GM19452 (cell line): Measurements from ENCODE around the gene SFT2D1.

Source experiments
- ATAC-seq: cut with Tn5 transposase; IDR thresholded peaks from one replicate; pipeline ENCODE4 v1.9.1; 2021; ENCODE audit not compliant: unreplicated experiment

Gene SFT2D1

DNA sequence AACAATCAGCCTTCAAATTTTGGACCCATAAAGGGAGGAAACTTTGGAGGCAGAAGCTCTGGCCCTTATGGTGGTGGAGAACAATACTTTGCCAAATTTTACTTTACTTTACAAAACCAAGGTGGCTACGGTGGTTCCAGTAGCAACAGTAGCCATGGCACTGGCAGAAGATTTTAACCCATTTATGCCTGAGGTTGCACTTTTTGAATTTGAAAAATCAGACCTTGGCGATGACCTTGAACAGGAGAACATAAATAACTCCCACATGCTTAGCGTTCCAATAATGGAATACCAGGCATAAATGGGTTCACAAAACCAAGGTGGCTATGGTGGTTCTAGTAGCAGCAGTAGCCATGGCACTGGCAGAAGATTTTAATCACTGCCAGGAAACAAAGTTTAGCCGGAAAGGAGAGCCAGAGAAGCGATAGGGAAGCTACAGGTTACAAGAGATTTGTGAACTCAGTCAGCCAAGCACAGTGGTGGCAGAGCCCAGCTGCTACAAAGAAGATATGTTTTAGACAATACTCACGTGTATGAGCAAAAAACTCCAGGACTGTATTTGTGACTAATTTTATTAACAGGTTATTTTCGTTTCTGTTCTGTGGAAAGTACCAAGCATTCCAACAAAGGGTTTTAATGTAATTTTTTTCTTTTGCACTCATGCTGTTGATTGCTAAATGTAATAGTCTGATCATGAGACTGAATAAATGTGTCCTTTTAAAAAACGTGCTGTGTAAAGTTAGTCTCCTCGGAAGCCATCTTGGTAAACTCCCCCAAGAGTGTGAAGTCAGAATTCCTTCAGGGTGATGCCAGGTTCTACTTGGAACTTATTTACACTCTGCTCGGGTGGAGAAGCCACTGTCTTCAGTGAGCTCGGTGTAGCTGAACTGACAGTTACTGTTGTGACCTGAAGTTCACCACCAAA is 6.7 kb downstream of the SFT2D1 start:
- ATAC-seq = peak; percentile 42

DNA sequence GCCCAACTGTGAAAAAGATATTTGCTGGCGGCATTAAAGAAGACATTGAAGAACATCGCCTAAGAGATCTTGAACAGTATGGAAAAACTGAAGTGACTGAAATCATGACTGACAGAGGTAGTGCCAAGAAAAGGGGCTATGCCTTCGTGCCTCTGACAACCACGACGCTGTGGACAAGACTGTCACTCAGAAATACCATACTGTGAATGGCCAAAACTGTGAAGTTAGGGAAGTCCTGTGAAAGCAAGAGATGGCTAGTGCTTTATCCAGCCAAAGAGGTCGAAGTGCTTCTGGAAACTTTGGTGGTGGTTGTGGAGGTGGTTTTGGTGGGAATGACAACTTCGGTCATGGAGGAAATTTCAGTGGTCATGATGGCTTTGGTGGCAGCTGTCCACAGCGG is 7.5 kb downstream of the SFT2D1 start:
- ATAC-seq = no peak

DNA sequence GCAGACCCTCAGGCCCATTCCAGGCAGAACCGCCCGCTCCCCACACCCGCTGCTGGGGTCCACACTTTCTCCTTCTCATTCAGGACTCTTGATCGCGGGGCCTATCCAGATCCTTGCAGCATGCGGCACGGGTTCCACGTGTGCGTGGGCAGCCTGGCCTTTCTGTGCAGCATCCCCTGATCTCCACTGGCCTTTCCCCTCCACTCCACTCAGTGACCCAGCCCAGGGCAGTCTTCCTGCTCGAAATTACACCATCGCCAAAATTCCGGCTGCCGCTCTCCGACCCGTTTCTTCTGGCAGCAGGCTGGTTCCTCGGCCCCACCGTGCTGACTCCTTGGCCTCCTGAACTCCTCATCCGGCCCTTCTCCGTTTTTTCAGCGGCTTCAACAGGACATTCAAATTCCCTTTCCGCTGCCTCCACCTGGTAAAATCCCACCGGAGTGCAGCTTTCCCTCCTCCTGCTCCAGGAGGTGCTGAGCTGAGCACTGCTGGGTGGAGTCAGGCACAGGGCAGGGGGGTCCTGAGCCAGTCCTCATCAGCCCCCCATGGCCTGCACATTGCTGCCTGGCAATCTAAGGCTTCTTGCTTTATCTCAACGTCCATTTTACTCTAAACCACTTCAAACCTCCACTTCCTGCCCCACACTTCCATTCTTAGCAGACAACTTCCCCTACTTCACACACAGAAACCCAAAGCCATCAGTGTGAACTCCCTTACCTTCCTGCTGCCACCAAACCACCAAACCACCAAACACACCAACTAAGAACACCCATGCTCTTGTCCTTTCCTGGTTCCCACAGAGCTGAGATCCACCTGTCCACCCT is 9.0 kb downstream of the SFT2D1 start:
- peak; percentile 77 for ATAC-seq

DNA sequence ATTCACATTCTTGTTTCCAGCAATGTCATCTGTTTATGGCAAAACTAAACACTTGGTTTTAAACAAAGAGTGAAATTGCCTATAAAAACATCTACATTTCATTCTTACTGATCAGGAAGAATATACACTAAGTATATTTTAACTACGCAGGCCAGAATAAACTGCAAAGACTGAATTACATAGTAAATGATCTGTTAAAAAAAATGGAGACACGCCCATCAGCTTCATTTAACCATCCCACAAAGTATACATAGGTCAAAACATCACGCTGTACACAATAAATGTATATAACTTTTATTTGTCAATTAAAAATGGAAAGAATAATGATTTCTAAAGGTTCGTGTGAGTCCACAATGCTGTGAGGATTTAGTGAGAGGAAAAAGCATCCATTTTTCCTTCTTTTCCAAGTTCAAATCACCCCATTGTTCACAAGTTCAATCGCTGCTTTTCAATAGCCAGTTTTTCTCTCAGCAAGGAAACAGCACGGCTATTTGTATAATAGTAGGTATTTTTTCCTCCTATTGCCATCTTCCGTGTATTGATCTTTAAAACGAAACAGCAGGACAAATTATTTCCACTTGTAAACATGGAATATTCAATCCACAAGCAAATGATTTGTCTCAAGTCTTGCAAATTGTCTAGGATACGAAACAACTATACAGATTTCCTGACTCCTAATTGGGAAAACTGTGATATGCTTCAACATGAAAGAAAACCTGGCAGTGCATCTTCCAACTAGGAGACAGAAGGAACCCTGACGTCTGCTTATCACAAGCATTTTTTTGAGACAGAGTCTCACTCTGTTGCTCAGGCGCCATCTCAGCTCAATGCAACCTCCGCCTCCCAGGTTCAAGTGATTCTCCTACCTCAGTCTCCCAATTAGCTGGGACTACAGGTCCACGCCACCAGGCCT is 10.6 kb downstream of the SFT2D1 start:
- no peak for ATAC-seq

DNA sequence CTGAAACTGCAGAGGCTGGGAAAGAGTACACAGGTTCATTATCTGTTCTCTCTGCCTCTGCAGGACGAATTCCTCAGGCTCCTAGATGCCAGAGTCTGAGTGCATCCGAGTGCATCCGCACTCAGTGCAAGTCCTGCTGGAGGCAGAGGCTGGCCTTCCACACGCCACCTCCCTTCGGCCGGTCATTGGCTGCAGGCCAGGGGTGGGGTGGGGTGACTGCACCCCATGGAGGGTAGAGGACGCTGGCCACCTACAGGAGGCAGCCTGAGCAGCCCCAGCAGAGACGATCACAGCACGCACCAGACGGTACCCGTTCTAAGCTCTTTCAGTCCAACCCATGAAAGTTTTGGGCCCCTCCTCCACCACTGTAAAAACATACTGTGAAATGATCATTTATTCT is 11.7 kb downstream of the SFT2D1 start:
- no peak for ATAC-seq

DNA sequence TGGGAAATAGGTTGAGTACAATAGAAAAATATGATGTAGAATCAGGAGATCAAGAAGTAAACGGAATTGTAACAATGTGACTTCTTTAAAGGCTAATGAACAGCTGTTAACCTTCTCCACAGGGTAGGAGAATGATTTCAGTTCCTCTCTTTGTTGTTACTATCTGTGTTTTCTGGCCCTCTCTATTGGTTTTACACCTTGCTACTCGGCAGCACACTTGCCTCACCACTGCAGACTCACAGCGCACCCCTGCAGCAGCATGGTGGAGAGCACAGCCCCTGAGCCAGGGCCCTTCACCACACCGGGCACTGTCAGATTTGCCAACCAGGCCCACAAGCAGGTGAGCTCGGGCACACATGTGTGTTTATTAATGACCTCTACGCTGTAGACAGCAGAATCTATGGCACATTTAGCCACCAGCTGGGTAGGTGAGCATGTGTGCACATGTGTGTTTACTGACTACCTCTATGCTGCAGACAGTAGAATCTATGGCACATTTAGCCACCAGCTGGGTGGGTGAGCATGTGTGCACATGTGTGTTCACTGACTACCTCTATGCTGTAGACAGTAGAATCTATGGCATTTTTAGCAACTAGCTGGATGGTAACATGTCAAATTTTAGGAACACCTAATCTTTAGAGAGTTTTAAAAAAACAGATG is 16.8 kb downstream of the SFT2D1 start:
- peak; percentile 93 for ATAC-seq

DNA sequence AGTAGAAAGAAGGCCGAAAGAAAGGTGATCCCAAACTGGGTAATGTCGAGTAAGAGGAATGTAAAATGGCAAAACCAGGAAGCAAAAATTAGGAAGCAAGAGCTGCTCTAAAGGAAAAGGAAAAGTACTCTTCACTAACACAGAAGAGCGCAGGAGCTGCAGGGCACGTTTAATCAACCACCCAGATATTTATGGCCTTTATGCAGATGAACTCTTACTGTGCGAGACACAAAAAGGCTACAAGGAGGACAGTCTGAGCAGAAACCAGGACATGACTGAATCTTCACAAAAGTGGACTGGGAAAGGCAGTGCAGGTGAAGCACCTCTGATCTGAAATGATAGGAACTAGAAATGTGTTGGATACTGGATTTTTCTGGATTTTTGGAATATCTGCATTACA is 18.9 kb downstream of the SFT2D1 start:
- no peak for ATAC-seq

DNA sequence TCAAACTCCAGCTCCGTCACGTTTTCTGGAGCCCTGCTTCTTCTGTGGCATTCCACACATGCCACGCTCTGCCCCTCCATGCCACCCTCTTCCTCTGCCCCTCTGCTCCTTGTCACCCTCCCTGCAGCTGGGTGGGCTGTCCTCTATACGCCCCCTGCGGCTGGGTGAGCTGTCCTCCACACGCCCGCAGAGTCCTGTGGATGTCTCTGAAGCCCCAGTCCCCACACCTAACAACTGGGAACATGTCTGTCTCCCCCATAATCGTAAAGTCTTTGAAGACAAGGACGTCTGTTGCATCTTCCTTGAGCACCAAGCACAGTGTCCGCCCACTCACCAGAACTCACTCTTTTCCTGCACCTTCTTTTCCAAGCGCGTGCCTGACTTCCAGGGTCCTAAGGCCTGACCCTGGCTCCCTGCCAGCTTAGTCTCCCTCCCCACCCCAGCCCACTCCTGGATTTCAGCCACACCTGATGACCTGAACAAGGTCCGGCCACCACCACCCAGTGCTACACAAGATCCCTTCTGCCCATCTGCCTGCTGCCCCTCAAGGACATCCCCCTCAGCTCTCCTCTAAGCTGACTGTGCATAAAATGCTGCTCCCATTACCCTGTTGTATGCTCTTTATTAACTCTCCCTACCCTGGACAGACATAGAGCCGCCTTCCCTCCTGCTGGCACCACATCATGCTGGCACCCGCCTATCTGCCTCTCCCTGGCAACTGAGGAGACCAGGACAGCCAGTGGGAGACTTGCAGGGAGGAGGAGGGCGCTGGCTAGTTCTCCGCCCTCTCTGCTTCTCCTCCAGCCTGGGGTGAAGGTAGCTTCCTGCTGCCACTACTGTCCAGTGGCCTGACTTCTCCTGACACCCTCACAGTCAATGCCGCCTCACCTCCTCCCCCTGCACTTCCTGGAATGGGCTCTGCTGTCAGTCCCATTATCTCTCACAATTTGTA is 23.4 kb downstream of the SFT2D1 start:
- no peak for ATAC-seq

DNA sequence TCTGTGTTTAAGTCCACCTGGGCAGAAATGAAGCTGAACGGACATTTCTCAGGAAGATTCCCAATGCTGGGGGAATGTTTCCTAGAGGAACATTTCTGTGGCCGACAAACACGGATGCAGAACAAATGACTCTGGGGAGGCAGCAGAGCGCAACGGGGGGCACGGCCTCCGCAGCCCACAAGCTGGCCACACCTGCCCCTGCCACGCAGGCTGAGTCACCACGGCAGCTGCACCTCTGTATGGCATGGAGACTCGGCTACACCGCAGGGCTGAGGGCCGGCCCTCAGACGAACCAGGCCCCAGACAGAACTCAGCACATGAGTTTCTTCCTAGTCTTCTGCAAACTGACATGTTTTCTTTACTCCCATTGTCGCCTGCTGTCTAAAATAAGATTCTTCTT is 24.1 kb downstream of the SFT2D1 start:
- ATAC-seq = no peak

DNA sequence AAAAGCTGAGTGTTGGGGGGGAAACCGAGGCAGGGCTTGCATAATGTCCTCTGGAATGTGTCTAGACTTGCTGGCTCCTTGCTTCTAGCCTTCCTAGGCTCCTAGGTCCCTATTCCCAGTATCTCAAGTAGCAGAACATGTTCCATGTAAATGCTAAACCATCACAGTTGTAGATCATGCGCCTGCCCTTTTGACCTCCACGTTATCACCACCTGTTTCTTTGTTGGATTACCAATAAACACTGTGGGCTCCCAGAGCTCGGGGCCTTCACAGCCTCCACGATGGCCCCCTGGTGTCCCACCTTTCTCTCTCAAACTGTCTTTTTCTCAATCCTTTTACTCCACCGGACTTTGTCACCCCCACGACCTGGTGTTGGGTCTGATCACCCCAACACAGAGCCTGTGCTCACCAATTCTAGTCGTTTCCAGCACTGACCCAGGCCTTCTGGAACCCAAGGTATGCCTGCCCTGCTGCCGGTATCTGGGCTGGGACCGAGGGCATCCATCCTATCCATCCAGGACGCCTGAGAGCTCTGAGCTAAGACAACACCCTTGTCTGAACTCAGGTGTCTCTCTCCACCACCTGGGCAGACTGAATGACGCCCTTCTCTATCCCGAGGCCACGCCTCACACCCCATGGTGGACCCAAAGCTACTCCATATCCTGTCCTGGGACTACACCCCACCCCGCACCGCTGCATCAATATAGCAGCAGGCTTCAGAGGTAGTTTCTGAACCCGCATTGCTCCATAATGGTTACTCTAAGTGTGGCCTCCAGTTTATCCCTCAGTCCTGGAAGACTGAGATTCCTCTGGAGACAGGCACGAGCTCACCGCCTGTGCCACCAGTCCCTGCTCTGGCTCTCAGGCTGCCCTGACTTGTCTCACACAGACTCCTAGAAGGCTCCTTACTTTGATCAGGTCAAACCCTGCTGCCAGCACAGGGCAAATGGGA is 24.8 kb downstream of the SFT2D1 start:
- ATAC-seq = no peak

DNA sequence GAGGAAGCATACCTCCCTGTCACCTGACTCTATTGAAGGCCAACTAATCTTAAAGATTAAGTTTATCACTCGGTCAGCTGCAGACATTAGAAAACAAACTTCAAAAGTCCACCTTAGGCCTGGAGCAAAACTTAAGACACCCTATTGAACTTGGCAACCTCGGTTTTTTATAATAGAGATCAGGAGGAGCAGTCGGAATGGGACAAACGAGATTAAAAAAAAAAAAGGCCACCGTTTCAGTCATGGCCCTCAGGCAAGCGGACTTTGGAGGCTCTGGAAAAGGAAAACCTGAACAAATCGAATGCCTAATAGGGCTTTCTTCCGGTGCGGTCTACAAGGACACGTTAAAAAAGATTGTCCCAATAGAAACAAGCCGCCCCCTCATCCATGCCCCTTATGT is 26.9 kb downstream of the SFT2D1 start:
- ATAC-seq = no peak

DNA sequence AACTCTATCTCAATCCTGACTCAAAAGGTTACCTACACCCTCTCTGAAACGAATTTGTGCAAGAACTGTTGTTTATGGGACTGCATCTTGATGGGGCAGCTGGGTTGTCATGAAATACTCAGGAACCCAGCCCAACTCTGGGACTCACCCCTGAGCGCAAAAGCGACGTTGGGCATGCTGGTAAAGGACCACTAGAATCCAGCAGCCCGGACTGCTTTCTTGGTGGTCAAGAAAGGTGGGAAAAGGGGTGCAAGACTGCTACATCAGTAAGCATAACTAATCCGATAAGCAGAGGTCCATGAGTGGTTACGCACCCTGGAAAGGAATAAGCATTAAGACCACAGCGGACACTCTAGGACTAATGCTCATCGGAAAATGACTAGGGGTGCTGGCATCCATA is 27.9 kb downstream of the SFT2D1 start:
- no peak for ATAC-seq

DNA sequence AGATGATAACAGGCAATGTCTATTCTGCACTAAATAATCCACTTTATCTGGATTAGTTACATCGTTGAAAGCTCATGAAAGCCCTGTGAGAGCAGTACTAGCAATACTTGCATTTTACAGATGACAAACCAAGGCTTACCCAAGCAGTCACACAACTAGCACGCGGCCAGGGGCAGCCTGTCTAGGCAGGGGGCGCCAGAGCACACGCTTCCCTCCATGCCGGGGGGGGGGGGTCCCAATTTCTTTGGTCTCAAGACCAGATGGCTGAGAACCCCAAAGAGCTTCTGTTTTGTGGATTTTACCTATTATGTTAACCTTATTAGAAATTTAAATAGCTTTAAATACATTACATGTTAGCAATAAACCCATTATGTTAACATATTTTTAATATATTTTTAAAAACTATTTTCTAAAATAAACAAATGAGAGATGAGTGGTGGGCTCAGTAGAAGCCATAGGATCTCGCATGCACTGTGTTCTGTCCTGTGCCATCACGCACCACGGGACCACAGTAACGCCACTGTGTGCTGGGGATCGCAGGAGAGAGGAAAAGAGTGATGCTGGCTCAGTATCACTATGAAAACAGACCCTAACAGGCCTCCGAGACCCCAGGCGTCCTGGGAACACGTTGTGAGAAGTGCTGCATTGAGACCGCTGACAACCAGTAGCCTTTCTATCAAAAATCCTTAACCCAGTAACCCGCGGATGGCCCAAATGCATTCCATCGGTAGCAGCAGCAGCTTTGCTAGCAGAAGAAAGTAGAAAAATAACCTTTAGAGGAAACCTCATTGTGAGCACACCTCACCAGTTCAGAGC is 28.9 kb downstream of the SFT2D1 start:
- peak; percentile 90 for ATAC-seq

DNA sequence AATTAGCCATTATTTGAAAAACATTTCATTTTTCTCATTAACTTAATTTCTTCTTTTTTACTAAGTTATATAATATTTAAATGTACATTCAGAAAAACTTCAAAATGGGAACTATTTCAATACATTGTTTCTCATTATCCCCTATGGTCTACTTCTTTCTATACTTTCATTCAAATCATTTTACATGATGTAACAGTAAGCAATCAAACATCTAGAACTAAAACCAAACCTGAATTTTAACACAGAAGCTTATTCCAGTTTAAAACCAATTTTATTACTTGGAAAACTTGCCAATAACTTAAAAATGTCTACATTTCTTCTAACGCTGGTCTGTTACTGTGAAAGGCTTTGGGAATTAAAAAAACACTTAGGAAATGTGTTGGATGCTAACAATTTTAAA is 29.5 kb downstream of the SFT2D1 start:
- ATAC-seq = no peak

DNA sequence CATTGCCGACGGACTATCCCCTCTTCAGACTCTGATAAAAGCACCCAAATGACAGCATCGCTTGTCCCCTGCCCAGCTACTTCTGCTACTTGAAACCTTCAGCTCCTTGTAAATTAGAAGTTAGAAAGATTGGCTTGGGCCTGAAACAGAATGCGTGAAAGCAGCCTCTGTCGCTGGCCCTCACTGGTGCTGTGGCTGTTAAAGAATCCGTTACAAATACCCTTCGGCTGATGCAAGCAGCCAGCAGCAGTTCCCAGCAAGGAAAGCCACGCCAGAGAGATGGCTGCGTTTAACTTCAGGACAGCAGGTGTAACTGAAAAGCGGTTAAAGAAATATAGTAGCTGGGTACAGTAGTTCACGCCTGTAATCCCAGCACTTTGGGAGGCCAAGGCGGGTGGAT is 31.7 kb downstream of the SFT2D1 start:
- no peak for ATAC-seq

DNA sequence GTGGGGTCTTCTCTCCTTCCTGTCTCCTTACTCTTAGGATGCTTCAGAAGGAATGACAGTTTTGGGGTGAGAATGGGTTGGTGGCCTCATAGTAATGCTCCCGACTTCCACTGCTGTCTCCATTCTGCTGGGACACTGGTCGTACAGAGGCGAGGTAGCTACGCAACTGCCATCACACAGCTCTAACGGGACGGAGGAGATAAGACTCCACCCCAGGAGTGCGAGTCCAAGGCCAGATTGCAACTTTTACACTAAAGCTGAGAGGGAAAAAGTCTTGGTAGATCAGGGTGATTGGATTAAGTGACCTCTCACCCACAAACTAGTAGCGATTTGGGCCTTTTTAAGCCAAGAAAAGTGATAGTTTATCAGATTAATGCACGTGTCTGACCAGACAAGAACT is 32.4 kb downstream of the SFT2D1 start:
- no peak for ATAC-seq

DNA sequence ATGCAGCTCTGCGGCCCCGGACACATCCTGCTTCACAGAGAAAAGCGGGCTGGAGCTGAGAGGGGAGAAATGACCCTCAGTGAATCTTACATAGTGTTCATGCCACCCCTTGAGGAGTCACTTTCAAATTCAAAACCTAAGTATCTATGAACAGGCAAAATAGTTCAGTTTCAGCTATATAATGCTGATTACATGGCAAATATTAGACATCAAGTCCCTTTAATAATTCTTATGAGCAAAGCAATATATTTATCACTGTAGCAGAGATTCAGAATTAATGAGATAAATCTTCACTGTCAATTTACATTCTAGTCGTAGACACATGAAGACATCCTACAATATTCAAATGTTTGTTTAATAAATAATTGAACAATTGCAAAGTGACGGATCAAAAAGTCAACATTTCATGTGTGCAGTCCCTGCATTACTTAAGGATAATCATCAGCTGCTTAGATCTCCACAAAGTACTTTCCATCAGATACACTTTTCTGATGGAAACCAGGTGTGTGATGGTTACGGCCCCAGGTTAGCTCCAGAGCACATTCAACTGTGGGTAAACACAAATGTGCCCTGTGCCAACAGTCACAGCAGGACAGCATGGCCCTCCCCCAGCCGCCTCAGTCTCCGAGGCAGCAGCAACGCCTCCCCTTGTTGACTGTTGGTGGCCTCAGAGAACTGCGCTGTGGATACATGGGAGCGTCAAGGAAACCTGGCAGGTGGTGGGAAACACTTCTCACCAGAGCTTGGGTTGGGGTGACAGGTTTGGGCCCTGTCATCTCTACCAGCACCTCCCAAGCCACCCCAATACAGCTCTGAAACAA is 33.4 kb downstream of the SFT2D1 start:
- ATAC-seq = no peak
